Measurements from ENCODE around the gene ANXA10.

- TF ChIP-seq SP1 (IDR thresholded peaks at IDR 0.05) (no peak), SUZ12 (IDR thresholded peaks at IDR 0.05) (no peak), PKNOX1 (IDR thresholded peaks at IDR 0.05) (no peak), BHLHE40 (IDR thresholded peaks at IDR 0.05; ENCODE audit: borderline replicate concordance) (no peak), ELF4 (IDR thresholded peaks at IDR 0.05) (no peak), FOXM1 (IDR thresholded peaks at IDR 0.05; ENCODE audit: borderline replicate concordance) (no peak), FOXK2 (IDR thresholded peaks at IDR 0.05) (no peak), FOXA1 (IDR thresholded peaks at IDR 0.05) (no peak), LEF1 (IDR thresholded peaks at IDR 0.05; ENCODE audit: borderline replicate concordance) (no peak), HDGF (IDR thresholded peaks at IDR 0.05; ENCODE audit: borderline replicate concordance) (no peak)
Observed at GRCh38 chr4:168095776-168096406, 3.6 kb downstream of the ANXA10 start.
